Neural progenitor cell (in vitro differentiated cells): ENCODE data around the gene NTM.

Experiments used
- EZH2phosphoT487 ChIP-seq: fragments of 200-600 bp; sonication (generic); IDR thresholded peaks from 2 replicates; pipeline ENCODE4 v1.6.1; 2017; ENCODE audit warnings: antibody characterized with exemption
- TF ChIP-seq, protein P1 (sequence below): fragments of 200-600 bp; sonication (generic); IDR thresholded peaks from 2 replicates; pipeline ENCODE4 v1.5.1; 2017; ENCODE audit warnings: antibody characterized with exemption, mild to moderate bottlenecking

DNA sequence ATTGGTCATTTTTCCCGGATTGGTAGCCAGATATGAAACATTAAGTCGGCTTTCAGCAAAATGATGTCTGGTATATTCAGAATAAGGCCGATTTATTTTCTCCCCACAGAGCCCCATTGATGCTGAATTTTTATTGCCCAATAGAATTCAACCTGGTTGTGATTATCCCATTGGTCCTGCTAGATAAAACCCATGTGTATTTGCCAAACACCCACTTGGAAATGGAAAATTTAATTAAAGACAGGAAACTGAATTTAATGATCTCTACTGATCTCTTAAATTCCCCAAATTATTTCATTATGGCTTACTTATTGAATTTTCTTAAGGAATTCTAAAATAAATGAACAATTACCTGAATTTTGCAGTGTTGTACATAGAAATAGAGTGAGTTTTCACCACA, 609.8 kb downstream of the NTM start:
- TF ChIP-seq EZH2phosphoT487: no peak
- TF ChIP-seq, protein P1, sequence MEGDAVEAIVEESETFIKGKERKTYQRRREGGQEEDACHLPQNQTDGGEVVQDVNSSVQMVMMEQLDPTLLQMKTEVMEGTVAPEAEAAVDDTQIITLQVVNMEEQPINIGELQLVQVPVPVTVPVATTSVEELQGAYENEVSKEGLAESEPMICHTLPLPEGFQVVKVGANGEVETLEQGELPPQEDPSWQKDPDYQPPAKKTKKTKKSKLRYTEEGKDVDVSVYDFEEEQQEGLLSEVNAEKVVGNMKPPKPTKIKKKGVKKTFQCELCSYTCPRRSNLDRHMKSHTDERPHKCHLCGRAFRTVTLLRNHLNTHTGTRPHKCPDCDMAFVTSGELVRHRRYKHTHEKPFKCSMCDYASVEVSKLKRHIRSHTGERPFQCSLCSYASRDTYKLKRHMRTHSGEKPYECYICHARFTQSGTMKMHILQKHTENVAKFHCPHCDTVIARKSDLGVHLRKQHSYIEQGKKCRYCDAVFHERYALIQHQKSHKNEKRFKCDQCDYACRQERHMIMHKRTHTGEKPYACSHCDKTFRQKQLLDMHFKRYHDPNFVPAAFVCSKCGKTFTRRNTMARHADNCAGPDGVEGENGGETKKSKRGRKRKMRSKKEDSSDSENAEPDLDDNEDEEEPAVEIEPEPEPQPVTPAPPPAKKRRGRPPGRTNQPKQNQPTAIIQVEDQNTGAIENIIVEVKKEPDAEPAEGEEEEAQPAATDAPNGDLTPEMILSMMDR: no peak
